Stomach (tissue), 4 donors: ENCODE measurements around the gene FRAS1.

Source experiments
- POLR2A ChIP-seq, 4 donors: fragments of 450-650 bp; IDR thresholded peaks; one replicate each; pipeline ENCODE4 v1.6.1; 2016; ENCODE audit warnings: antibody characterized with exemption in 4 of 4, control low read depth in 2 of 4, mild to moderate bottlenecking in 1 of 4, moderate library complexity in 1 of 4
- POLR2AphosphoS5 ChIP-seq, 3 donors: sonication (generic); formaldehyde crosslinking; IDR thresholded peaks; one replicate each; pipeline ENCODE4 v1.6.1; 2016; ENCODE audit warnings: antibody characterized with exemption in 3 of 3
- TF ChIP-seq, protein P1 (sequence below), 7 experiments: fragments of 450-650 bp in 4 of 7; fragments of 200-600 bp in 3 of 7; sonication (generic) in 3 of 7; IDR thresholded peaks; one replicate each; pipeline ENCODE4 v1.5.1; 2016 to 2019; ENCODE audit warnings: antibody characterized with exemption in 7 of 7, control low read depth in 2 of 7, mild to moderate bottlenecking in 1 of 7

GRCh38 chr4:78369679-78370078 is 312.6 kb downstream of the FRAS1 start:
- TF ChIP-seq, protein P1, sequence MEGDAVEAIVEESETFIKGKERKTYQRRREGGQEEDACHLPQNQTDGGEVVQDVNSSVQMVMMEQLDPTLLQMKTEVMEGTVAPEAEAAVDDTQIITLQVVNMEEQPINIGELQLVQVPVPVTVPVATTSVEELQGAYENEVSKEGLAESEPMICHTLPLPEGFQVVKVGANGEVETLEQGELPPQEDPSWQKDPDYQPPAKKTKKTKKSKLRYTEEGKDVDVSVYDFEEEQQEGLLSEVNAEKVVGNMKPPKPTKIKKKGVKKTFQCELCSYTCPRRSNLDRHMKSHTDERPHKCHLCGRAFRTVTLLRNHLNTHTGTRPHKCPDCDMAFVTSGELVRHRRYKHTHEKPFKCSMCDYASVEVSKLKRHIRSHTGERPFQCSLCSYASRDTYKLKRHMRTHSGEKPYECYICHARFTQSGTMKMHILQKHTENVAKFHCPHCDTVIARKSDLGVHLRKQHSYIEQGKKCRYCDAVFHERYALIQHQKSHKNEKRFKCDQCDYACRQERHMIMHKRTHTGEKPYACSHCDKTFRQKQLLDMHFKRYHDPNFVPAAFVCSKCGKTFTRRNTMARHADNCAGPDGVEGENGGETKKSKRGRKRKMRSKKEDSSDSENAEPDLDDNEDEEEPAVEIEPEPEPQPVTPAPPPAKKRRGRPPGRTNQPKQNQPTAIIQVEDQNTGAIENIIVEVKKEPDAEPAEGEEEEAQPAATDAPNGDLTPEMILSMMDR (IDR thresholded peaks at IDR 0.05), result no peak
- TF ChIP-seq POLR2A (IDR thresholded peaks at IDR 0.05) (no peak), POLR2AphosphoS5 (IDR thresholded peaks at IDR 0.05) (no peak)
